K562 (cell line): ENCODE results near the gene ANXA1. TPM values are rescaled to one million over a fixed set of nuclear protein-coding genes. Genes with fewer than 3 reads are reported as not detected.

ENCODE experiments used
- ATAC-seq: fragments of 200-7000 bp; cut with Tn5 transposase; 3 replicates; pipeline ENCODE4 v1.9.1; 2020; ENCODE audit warnings: moderate library complexity
- BruUV-seq: library from RNA; stranded (reverse); fragments of 400-500 nt; replicated peaks from 2 replicates; lab custom pipeline; 2021; lab: Mats Ljungman, UMichigan
- CTCF ChIA-PET: fragments of 300-600 bp; formaldehyde crosslinking; extraction: SDS; loops from one replicate; lab custom pipeline; 2021; ENCODE audit warnings: low intra/inter-chr PET ratio; lab: Yijun Ruan, JAX
- POLR2A ChIA-PET: fragments of 300-600, 350-650 bp; sonication (Branson Sonifier 250); formaldehyde crosslinking; extraction: SDS; loops from one replicate; lab custom pipeline; 2021; ENCODE audit warnings: antibody characterized with exemption, inconsistent platforms; lab: Yijun Ruan, JAX
- DNase-seq, 4 experiments: peaks; one replicate each; pipeline versions ENCODE4 v3.0.0 to v3.0.0-alpha.2; 2011 to 2018; ENCODE audit warnings: low spot score in 3 of 4, mixed read lengths in 3 of 4; ENCODE audit errors: extremely low read depth in 1 of 4
- FAIRE-seq: peaks from 2 replicates; lab custom pipeline; 2011; peaks lifted over from hg19 to GRCh38; lab: Jason Lieb, UNC
- H2AFZ ChIP-seq: 2 replicates; pipeline ENCODE4 v1.6.0; 2011; ENCODE audit warnings: low read depth, low read length, control low read depth, inconsistent platforms
- H3K27ac ChIP-seq: fragments of 200-600 bp; 3 replicates; pipeline ENCODE4 v1.8.0; 2011; ENCODE audit warnings: low read depth, mild to moderate bottlenecking, control low read depth, inconsistent platforms, low read length, moderate library complexity, mixed read lengths; ENCODE audit errors: extremely low read depth
- H3K27me3 ChIP-seq, 2 experiments: fragments of 300-600 bp in 1 of 2; 2 replicates in 1 of 2; 3 replicates in 1 of 2; pipeline versions ENCODE4 v1.6.0 to v1.8.0; 2011; ENCODE audit warnings: inconsistent platforms in 2 of 2, low read length in 2 of 2, mild to moderate bottlenecking in 1 of 2, mixed read lengths in 1 of 2, moderate library complexity in 1 of 2; ENCODE audit not compliant: control insufficient read depth in 2 of 2, insufficient read depth in 2 of 2
- H3K36me3 ChIP-seq: fragments of 300-600 bp; 3 replicates; pipeline ENCODE4 v1.8.0; 2011; ENCODE audit warnings: mild to moderate bottlenecking, low read length, inconsistent platforms; ENCODE audit not compliant: control insufficient read depth, insufficient read depth
- H3K4me1 ChIP-seq, 2 experiments: fragments of 200-600 bp in 1 of 2; replicated peaks in 1 of 2; 2 replicates in 1 of 2; 3 replicates in 1 of 2; pipeline versions ENCODE4 v1.5.1 to v1.8.0; 2011; ENCODE audit warnings: inconsistent platforms in 2 of 2, low read length in 2 of 2, mild to moderate bottlenecking in 1 of 2, mixed read lengths in 1 of 2, moderate library complexity in 1 of 2; ENCODE audit not compliant: control insufficient read depth in 2 of 2, insufficient read depth in 2 of 2
- H3K4me2 ChIP-seq: 2 replicates; pipeline ENCODE4 v1.6.1; 2011; ENCODE audit warnings: low read length, control low read depth, inconsistent platforms, mixed read lengths; ENCODE audit not compliant: insufficient read depth
- H3K4me3 ChIP-seq: fragments of 200-600 bp; sonication (generic), shearing (Covaris generic); 2 replicates; pipeline ENCODE4 v1.5.1; 2016; ENCODE audit warnings: control low read depth, inconsistent platforms
- H3K79me2 ChIP-seq: fragments of 200-600 bp; 3 replicates; pipeline ENCODE4 v1.8.0; 2011; ENCODE audit warnings: low read length, inconsistent platforms; ENCODE audit not compliant: control insufficient read depth, insufficient read depth
- H3K9ac ChIP-seq, 2 experiments: 2 replicates each; pipeline versions ENCODE4 v1.6.0 to v1.6.1; 2011; ENCODE audit warnings: low read depth in 2 of 2, low read length in 2 of 2, control low read depth in 1 of 2, inconsistent platforms in 1 of 2, mild to moderate bottlenecking in 1 of 2, mixed read lengths in 1 of 2; ENCODE audit not compliant: insufficient read depth in 1 of 2
- H3K9me1 ChIP-seq: one replicate; pipeline ENCODE4 v1.6.0; 2011; ENCODE audit warnings: inconsistent platforms, mild to moderate bottlenecking, low read length, moderate library complexity; ENCODE audit not compliant: control insufficient read depth, insufficient read depth
- H3K9me3 ChIP-seq: replicated peaks from 2 replicates; pipeline ENCODE4 v1.5.1; 2011; ENCODE audit warnings: low read depth, low read length, inconsistent platforms; ENCODE audit not compliant: control insufficient read depth, insufficient read depth
- H4K20me1 ChIP-seq: replicated peaks from 2 replicates; pipeline ENCODE4 v1.6.1; 2011; ENCODE audit warnings: low read length, inconsistent platforms, mixed read lengths; ENCODE audit not compliant: control insufficient read depth, insufficient read depth
- BRD9 ChIP-seq: fragments of 450-650 bp; IDR thresholded peaks from 2 replicates; pipeline ENCODE4 v1.6.1; 2018; ENCODE audit warnings: low read depth; ENCODE audit not compliant: partially characterized antibody
- FOSL1 ChIP-seq: fragments of 200-800 bp; sonication (Bioruptor generic); conservative IDR thresholded peaks from 2 replicates; pipeline ENCODE4 v1.6.1; 2016; ENCODE audit warnings: missing genetic modification characterization, missing compliant biosample characterization
- FOXK2 ChIP-seq, 2 experiments: fragments of 450-650 bp; IDR thresholded peaks in 1 of 2; conservative IDR thresholded peaks in 1 of 2; 2 replicates each; pipeline ENCODE4 v1.6.1; 2016; ENCODE audit warnings: low read depth in 2 of 2, mild to moderate bottlenecking in 1 of 2
- NONO ChIP-seq, 2 experiments: fragments of 200-400 bp in 1 of 2; fragments of 450-650 bp in 1 of 2; formaldehyde crosslinking in 1 of 2; IDR thresholded peaks; 2 replicates each; pipeline ENCODE4 v1.6.1; 2017; ENCODE audit warnings: low read depth in 2 of 2, mild to moderate bottlenecking in 2 of 2, moderate library complexity in 2 of 2, low read length in 1 of 2
- ZBTB2 ChIP-seq: fragments of 450-650 bp; IDR thresholded peaks from 2 replicates; pipeline ENCODE4 v1.6.1; 2016; ENCODE audit warnings: antibody characterized with exemption
- ZBTB7A ChIP-seq: IDR thresholded peaks from 2 replicates; pipeline ENCODE4 v1.6.1; 2011; ENCODE audit warnings: low read depth, mild to moderate bottlenecking, low read length, moderate library complexity, borderline replicate concordance; ENCODE audit not compliant: control insufficient read depth
- ZBTB8A ChIP-seq: fragments of 450-650 bp; IDR thresholded peaks from 2 replicates; pipeline ENCODE4 v1.6.1; 2018; ENCODE audit warnings: mild to moderate bottlenecking, moderate library complexity; ENCODE audit not compliant: partially characterized antibody
- in situ Hi-C: fragments of 300-500 bp; cut with MboI; formaldehyde crosslinking; loops from 4 replicates; pipeline ENCODE4 v1.15.0; 2018; ENCODE audit warnings: inconsistent platforms, mixed read lengths
- intact Hi-C: fragments of 100-400 bp; cut with micrococcal nuclease; formaldehyde crosslinking; loops from 2 replicates; pipeline ENCODE4 v1.14.2; 2022
- polyA plus RNA-seq, 8 experiments: library from polyadenylated mRNA; depleted of rRNA in 4 of 8; stranded (reverse) in 5 of 8; unstranded in 3 of 8; fragments of >200 nt; fragmentation: Nextera tagmentation in 2 of 8; fragmentation: Illumina TruSeq in 1 of 8; extraction: Ambion mirVana in 2 of 8; extraction: Trizol in 1 of 8; gene quantifications; 2 replicates each; pipeline versions ENCODE4 v1.2.1 to v1.2.3, GENCODE V29; 2011 to 2014; ENCODE audit warnings: inconsistent platforms in 1 of 8, missing spikeins in 1 of 8
- total RNA-seq, 7 experiments: library from RNA; depleted of rRNA in 6 of 7; stranded (reverse); fragments of >200 nt in 6 of 7; fragmentation: Illumina TruSeq in 2 of 7; extraction: Trizol in 2 of 7; gene quantifications; 2 replicates each; pipeline versions ENCODE4 v1.2.1 to v1.2.3, GENCODE V29; 2011 to 2021; ENCODE audit warnings: low replicate concordance in 1 of 7
- TF ChIP-seq, protein P1 (sequence below): sonication (generic); formaldehyde crosslinking; IDR thresholded peaks from 2 replicates; pipeline ENCODE4 v1.8.1; 2023; ENCODE audit warnings: missing genetic modification reagents, mild to moderate bottlenecking, borderline replicate concordance
- TF ChIP-seq, protein P2 (sequence below): fragments of 250-450 bp; sonication (Bioruptor Pico); IDR thresholded peaks from 2 replicates; pipeline ENCODE4 v1.9.0; 2021; ENCODE audit warnings: mild to moderate bottlenecking, inconsistent platforms
- TF ChIP-seq, protein P3 (sequence below): sonication (generic); formaldehyde crosslinking; IDR thresholded peaks from 2 replicates; pipeline ENCODE4 v1.8.0; 2022; ENCODE audit warnings: missing genetic modification reagents, mild to moderate bottlenecking, borderline replicate concordance
- TF ChIP-seq, protein P4 (sequence below): sonication (generic); formaldehyde crosslinking; IDR thresholded peaks from 2 replicates; pipeline ENCODE4 v1.8.0; 2022; ENCODE audit warnings: mild to moderate bottlenecking, low read depth, missing genetic modification reagents

Gene ANXA1
- total and polyA plus RNA-seq, 9 of the 15 experiments (the other 6 are each of a cell fraction or from before 2014, with no cell fraction given): 406 to 1,298 (median 620) TPM

GRCh38 chr9:73135394-73135793, 16.3 kb upstream of the ANXA1 start:
- no peak overlapping the region for H3K27ac ChIP-seq
- H2AFZ ChIP-seq: peak overlapping the region; percentile 53
- H3K4me3 ChIP-seq: no peak overlapping the region
- FAIRE-seq (no peak), ATAC-seq (no peak), DNase-seq (no peak)
- POLR2A ChIA-PET: interaction anchor here (0.8 kb wide), 1 partner anchor 23 kb away, joined by 4 read pairs; no protein-coding TSS in a partner anchor
- H4K20me1 ChIP-seq: no peaks in the 10 kb centered on the region
- BruUV-seq: no TSS peak
- H3K9ac ChIP-seq: no peak overlapping the region
- no peaks in the 10 kb centered on the region for H3K9me1 ChIP-seq
- H3K36me3 ChIP-seq: no peaks in the 10 kb centered on the region
- in situ Hi-C loops: no loop called here
- peaks cover 0 to 12% of the 10 kb centered on the region in 2 experiments; a peak in 3 of 5 replicates for H3K4me1 ChIP-seq
- intact Hi-C loops: no loop called here
- no peaks in the 10 kb centered on the region for H3K9me3 ChIP-seq
- H3K4me2 ChIP-seq: no peak overlapping the region
- H3K79me2 ChIP-seq: no peaks in the 10 kb centered on the region
- no peaks in the 10 kb centered on the region for H3K27me3 ChIP-seq
- CTCF ChIA-PET: no interaction called here
- TF ChIP-seq NONO (IDR thresholded peaks at IDR 0.05; ENCODE audit: low read depth in 2 of 2, low read length in 1 of 2) (no peak), FOXK2 (conservative IDR thresholded peaks at IDR 0.05 in 1 of 2, IDR thresholded peaks at IDR 0.05 in 1 of 2; ENCODE audit: low read depth in 2 of 2) (no peak), ZBTB7A (no peak), ZBTB2 (no peak), ZBTB8A (no peak), FOSL1 (no peak), BRD9 (no peak)
- TF ChIP-seq, protein P1, sequence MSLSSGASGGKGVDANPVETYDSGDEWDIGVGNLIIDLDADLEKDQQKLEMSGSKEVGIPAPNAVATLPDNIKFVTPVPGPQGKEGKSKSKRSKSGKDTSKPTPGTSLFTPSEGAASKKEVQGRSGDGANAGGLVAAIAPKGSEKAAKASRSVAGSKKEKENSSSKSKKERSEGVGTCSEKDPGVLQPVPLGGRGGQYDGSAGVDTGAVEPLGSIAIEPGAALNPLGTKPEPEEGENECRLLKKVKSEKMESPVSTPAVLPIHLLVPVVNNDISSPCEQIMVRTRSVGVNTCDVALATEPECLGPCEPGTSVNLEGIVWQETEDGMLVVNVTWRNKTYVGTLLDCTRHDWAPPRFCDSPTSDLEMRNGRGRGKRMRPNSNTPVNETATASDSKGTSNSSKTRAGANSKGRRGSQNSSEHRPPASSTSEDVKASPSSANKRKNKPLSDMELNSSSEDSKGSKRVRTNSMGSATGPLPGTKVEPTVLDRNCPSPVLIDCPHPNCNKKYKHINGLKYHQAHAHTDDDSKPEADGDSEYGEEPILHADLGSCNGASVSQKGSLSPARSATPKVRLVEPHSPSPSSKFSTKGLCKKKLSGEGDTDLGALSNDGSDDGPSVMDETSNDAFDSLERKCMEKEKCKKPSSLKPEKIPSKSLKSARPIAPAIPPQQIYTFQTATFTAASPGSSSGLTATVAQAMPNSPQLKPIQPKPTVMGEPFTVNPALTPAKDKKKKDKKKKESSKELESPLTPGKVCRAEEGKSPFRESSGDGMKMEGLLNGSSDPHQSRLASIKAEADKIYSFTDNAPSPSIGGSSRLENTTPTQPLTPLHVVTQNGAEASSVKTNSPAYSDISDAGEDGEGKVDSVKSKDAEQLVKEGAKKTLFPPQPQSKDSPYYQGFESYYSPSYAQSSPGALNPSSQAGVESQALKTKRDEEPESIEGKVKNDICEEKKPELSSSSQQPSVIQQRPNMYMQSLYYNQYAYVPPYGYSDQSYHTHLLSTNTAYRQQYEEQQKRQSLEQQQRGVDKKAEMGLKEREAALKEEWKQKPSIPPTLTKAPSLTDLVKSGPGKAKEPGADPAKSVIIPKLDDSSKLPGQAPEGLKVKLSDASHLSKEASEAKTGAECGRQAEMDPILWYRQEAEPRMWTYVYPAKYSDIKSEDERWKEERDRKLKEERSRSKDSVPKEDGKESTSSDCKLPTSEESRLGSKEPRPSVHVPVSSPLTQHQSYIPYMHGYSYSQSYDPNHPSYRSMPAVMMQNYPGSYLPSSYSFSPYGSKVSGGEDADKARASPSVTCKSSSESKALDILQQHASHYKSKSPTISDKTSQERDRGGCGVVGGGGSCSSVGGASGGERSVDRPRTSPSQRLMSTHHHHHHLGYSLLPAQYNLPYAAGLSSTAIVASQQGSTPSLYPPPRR (CRISPR knock-in tag): no peak
- TF ChIP-seq, protein P2, sequence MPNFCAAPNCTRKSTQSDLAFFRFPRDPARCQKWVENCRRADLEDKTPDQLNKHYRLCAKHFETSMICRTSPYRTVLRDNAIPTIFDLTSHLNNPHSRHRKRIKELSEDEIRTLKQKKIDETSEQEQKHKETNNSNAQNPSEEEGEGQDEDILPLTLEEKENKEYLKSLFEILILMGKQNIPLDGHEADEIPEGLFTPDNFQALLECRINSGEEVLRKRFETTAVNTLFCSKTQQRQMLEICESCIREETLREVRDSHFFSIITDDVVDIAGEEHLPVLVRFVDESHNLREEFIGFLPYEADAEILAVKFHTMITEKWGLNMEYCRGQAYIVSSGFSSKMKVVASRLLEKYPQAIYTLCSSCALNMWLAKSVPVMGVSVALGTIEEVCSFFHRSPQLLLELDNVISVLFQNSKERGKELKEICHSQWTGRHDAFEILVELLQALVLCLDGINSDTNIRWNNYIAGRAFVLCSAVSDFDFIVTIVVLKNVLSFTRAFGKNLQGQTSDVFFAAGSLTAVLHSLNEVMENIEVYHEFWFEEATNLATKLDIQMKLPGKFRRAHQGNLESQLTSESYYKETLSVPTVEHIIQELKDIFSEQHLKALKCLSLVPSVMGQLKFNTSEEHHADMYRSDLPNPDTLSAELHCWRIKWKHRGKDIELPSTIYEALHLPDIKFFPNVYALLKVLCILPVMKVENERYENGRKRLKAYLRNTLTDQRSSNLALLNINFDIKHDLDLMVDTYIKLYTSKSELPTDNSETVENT (CRISPR knock-in tag): no peak
- TF ChIP-seq, protein P3, sequence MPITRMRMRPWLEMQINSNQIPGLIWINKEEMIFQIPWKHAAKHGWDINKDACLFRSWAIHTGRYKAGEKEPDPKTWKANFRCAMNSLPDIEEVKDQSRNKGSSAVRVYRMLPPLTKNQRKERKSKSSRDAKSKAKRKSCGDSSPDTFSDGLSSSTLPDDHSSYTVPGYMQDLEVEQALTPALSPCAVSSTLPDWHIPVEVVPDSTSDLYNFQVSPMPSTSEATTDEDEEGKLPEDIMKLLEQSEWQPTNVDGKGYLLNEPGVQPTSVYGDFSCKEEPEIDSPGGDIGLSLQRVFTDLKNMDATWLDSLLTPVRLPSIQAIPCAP: no peak
- TF ChIP-seq, protein P4, sequence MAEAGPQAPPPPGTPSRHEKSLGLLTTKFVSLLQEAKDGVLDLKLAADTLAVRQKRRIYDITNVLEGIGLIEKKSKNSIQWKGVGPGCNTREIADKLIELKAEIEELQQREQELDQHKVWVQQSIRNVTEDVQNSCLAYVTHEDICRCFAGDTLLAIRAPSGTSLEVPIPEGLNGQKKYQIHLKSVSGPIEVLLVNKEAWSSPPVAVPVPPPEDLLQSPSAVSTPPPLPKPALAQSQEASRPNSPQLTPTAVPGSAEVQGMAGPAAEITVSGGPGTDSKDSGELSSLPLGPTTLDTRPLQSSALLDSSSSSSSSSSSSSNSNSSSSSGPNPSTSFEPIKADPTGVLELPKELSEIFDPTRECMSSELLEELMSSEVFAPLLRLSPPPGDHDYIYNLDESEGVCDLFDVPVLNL (CRISPR knock-in tag): no peak
